ENCODE measurements around the gene ANKRD2. TPM values are rescaled to one million over a fixed set of nuclear protein-coding genes. Genes with fewer than 3 reads are reported as not detected.

Gene ANKRD2
- total RNA-seq, 4 donors from 2014 or later: 0.22 to 1.0 TPM; not detected in 2

DNA sequence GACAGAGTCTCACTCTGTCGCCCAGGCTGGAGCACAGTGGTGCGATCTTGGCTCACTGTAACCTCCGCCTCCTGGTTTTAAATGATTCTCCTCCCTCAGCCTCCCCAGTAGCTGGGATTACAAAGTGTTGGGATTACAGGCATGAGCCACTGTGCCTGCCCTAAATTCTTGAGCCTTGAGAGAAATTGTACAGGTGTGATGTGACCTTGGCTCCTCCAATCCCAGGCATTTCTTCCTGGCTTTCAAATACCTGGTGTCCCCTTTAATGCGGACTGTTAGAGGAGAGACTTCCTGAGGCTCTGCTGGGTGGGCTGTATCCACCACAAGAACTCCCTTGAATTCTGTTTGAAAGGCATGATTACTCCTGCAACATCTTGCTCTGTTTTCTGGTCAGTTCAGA, 45.7 kb downstream of the ANKRD2 start:
- no peaks in the 10 kb centered on the region for H3K27me3 ChIP-seq
- H3K27ac ChIP-seq: no peak overlapping the region
- 91 to 93% methylated on average over 4 of the region's 4 CpGs for WGBS, 2 donors
- peaks cover 0 to 50% (median 0%) of the 10 kb centered on the region in 3 donors for H3K36me3 ChIP-seq
- H3K4me1 ChIP-seq: no peaks in the 10 kb centered on the region
- DNase-seq (ENCODE audit: low spot score in 2 of 2): no peak
- no peaks in the 10 kb centered on the region for H3K9me3 ChIP-seq
- no peak for TF ChIP-seq POLR2A (IDR thresholded peaks at IDR 0.05)
- TF ChIP-seq EP300 (IDR thresholded peaks at IDR 0.05): no peak
- no peak for TF ChIP-seq CTCF (IDR thresholded peaks at IDR 0.05)
- no peak overlapping the region for H3K4me3 ChIP-seq

GRCh38 chr10:97618733-97619132, 46.2 kb downstream of the ANKRD2 start:
- H3K36me3 ChIP-seq: peaks cover 0 to 49% (median 0%) of the 10 kb centered on the region in 3 donors
- DNase-seq (ENCODE audit: low spot score in 2 of 2): no peak
- no peaks in the 10 kb centered on the region for H3K27me3 ChIP-seq
- H3K9me3 ChIP-seq: no peaks in the 10 kb centered on the region
- TF ChIP-seq POLR2A (IDR thresholded peaks at IDR 0.05) (no peak), EP300 (IDR thresholded peaks at IDR 0.05) (no peak)
- no peaks in the 10 kb centered on the region for H3K4me1 ChIP-seq
- H3K27ac ChIP-seq: no peak overlapping the region
- no peak overlapping the region for H3K4me3 ChIP-seq
- WGBS, 2 donors: 97% methylated on average over 4 of the region's 4 CpGs

DNA sequence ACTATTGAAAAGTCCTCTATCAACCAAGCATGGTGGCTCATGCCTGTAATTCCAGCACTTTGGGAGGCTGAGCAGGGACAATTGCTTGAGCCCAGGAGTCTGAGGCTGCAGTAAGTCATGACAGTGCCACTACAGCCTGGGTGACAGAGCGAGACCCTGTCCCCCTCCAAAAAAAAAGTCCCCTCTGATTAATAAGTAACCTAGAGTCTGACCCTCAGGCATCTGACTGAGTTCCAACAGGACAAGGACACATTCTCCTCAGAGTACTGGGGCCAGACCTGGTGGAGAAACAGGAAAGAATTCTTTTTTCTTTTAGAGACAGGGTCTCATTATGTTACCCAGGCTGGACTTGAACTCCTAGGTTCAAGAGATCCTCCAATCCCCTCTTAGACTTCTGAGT, 50.7 kb downstream of the ANKRD2 start:
- no peak overlapping the region for H3K4me3 ChIP-seq
- no peak for TF ChIP-seq EP300 (IDR thresholded peaks at IDR 0.05)
- no peak for TF ChIP-seq POLR2A (IDR thresholded peaks at IDR 0.05)
- no peak for TF ChIP-seq CTCF (IDR thresholded peaks at IDR 0.05)

DNA sequence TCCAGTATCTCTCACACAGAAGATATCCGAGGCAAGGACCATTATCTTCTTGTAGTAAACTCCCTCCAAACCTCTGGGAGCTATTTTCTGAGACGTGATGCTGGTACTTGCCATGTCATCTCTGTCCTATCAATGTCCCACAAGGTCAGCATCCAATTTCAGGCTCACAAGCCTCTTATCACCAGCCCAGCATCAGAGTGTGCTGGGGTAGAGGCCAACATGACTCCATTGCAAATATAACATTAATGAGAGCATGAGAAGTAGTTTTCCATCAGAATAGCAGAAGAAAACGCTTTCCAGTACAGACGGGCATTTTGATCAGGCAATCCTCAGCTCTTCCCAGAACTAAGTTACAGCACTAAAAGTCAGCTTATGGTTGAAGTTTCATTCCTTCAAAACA, 55.2 kb downstream of the ANKRD2 start:
- DNase-seq (ENCODE audit: low spot score in 2 of 2): no peak
- Histone ChIP-seq H3K27ac (no peak overlapping the region), H3K27me3 (no peaks in the 10 kb centered on the region), H3K4me3 (no peak overlapping the region), H3K9me3 (no peaks in the 10 kb centered on the region), H3K4me1 (peaks cover 0 to 12% (median 3%) of the 10 kb centered on the region in 4 donors), H3K36me3 (no peaks in the 10 kb centered on the region)
- WGBS, 2 donors: 81 to 82% methylated on average over 4 of the region's 4 CpGs
- TF ChIP-seq POLR2A (IDR thresholded peaks at IDR 0.05) (no peak), CTCF (IDR thresholded peaks at IDR 0.05) (no peak), EP300 (IDR thresholded peaks at IDR 0.05) (no peak)

More for the DNA sequence above, 50.7 kb downstream of the ANKRD2 start:
- no peaks in the 10 kb centered on the region for H3K4me1 ChIP-seq
- no peaks in the 10 kb centered on the region for H3K27me3 ChIP-seq
- no peak for DNase-seq (ENCODE audit: low spot score in 2 of 2)
- H3K9me3 ChIP-seq: no peaks in the 10 kb centered on the region
- no peak overlapping the region for H3K27ac ChIP-seq
- peaks cover 0 to 12% (median 0%) of the 10 kb centered on the region in 3 donors for H3K36me3 ChIP-seq
- WGBS, 2 donors: 82 to 83% methylated on average over 1 of the region's 1 CpG

- Histone ChIP-seq H3K36me3 (no peaks in the 10 kb centered on the region), H3K27ac (no peak overlapping the region)
- WGBS, 2 donors: 78% methylated on average over 3 of the region's 3 CpGs
Observed at GRCh38 chr10:97628228-97628627, 55.6 kb downstream of the ANKRD2 start.

More at GRCh38 chr10:97628228-97628627, 55.6 kb downstream of the ANKRD2 start:
- TF ChIP-seq POLR2A (IDR thresholded peaks at IDR 0.05) (no peak), CTCF (IDR thresholded peaks at IDR 0.05) (no peak), EP300 (IDR thresholded peaks at IDR 0.05) (no peak)
- Histone ChIP-seq H3K9me3 (no peaks in the 10 kb centered on the region), H3K4me3 (no peak overlapping the region), H3K4me1 (peaks cover 0 to 14% (median 3%) of the 10 kb centered on the region in 4 donors), H3K27me3 (no peaks in the 10 kb centered on the region)
- no peak for DNase-seq (ENCODE audit: low spot score in 2 of 2)
